ENCODE data around the gene ITGA2B. TPM values are rescaled to one million over a fixed set of nuclear protein-coding genes. Genes with fewer than 3 reads are reported as not detected.

Gene ITGA2B
- total RNA-seq, 4 donors from 2014 or later: 0.44 to 0.65 (median 0.57) TPM; not detected in 1

GRCh38 chr17:44362459-44362948 lies 26.9 kb downstream of the ITGA2B start:
- no peak for TF ChIP-seq CTCF (IDR thresholded peaks at IDR 0.05; ENCODE audit: low read depth)

GRCh38 chr17:44361292-44362260 lies 27.9 kb downstream of the ITGA2B start:
- TF ChIP-seq CTCF (IDR thresholded peaks at IDR 0.05; ENCODE audit: low read depth): no peak

- TF ChIP-seq CTCF (IDR thresholded peaks at IDR 0.05; ENCODE audit: low read depth): no peak
These were observed 28.6 kb downstream of the ITGA2B start for GRCh38 chr17:44360826-44361225.

- TF ChIP-seq CTCF (IDR thresholded peaks at IDR 0.05; ENCODE audit: low read depth): no peak
These were observed 29.3 kb downstream of the ITGA2B start for GRCh38 chr17:44360144-44360533.

GRCh38 chr17:44359458-44360143 lies 29.8 kb downstream of the ITGA2B start:
- TF ChIP-seq CTCF (IDR thresholded peaks at IDR 0.05; ENCODE audit: low read depth): no peak

GRCh38 chr17:44359006-44359405 lies 30.4 kb downstream of the ITGA2B start:
- no peak for TF ChIP-seq CTCF (IDR thresholded peaks at IDR 0.05; ENCODE audit: low read depth)

- TF ChIP-seq CTCF (IDR thresholded peaks at IDR 0.05; ENCODE audit: low read depth): no peak
These were observed 31.4 kb downstream of the ITGA2B start for GRCh38 chr17:44358066-44358465.
